GM12878 (cell line): ENCODE measurements around the gene HDGF. TPM values are rescaled to one million over a fixed set of nuclear protein-coding genes. Genes with fewer than 3 reads are reported as not detected.

ENCODE experiments used
- CBFB ChIP-seq: IDR thresholded peaks from 2 replicates; pipeline ENCODE4 v1.6.1; 2016; ENCODE audit warnings: antibody characterized with exemption, low read depth
- FOXK2 ChIP-seq: fragments of 450-650 bp; IDR thresholded peaks from 2 replicates; pipeline ENCODE4 v1.6.1; 2017; ENCODE audit warnings: mild to moderate bottlenecking, moderate library complexity
- GABPA ChIP-seq: IDR thresholded peaks from 2 replicates; pipeline ENCODE4 v1.6.1; 2014; ENCODE audit warnings: antibody characterized with exemption, low read depth, mild to moderate bottlenecking, inconsistent platforms
- MEF2B ChIP-seq: fragments of 450-650 bp; IDR thresholded peaks from 2 replicates; pipeline ENCODE4 v1.6.1; 2018; ENCODE audit warnings: mild to moderate bottlenecking, moderate library complexity; ENCODE audit not compliant: partially characterized antibody, poor library complexity, severe bottlenecking
- NR2F1 ChIP-seq: fragments of 450-650 bp; conservative IDR thresholded peaks from 2 replicates; pipeline ENCODE4 v1.6.1; 2017; ENCODE audit warnings: mild to moderate bottlenecking
- RB1 ChIP-seq: fragments of 450-650 bp; formaldehyde crosslinking; IDR thresholded peaks from 2 replicates; pipeline ENCODE4 v1.6.1; 2017; ENCODE audit warnings: mild to moderate bottlenecking, borderline replicate concordance
- RCOR1 ChIP-seq: conservative IDR thresholded peaks from 2 replicates; pipeline ENCODE4 v1.6.1; 2012; ENCODE audit warnings: low read depth, low read length, improper control_type of control experiment
- SREBF1 ChIP-seq: IDR thresholded peaks from 2 replicates; pipeline ENCODE4 v1.6.1; 2012; ENCODE audit warnings: mild to moderate bottlenecking, low read length
- SREBF2 ChIP-seq: IDR thresholded peaks from 2 replicates; pipeline ENCODE4 v1.6.1; 2012; ENCODE audit warnings: mild to moderate bottlenecking, low read length
- SRF ChIP-seq, 2 experiments: IDR thresholded peaks; 2 replicates each; pipeline ENCODE4 v1.6.1; 2011; ENCODE audit warnings: low read depth in 2 of 2, low read length in 2 of 2, mild to moderate bottlenecking in 1 of 2, moderate library complexity in 1 of 2
- ZNF384 ChIP-seq: IDR thresholded peaks from 2 replicates; pipeline ENCODE4 v1.6.1; 2012; ENCODE audit warnings: low read depth, mild to moderate bottlenecking, low read length, improper control_type of control experiment, borderline replicate concordance
- ZSCAN29 ChIP-seq: fragments of 450-650 bp; IDR thresholded peaks from 2 replicates; pipeline ENCODE4 v1.6.1; 2017; ENCODE audit warnings: mild to moderate bottlenecking, moderate library complexity
- polyA plus RNA-seq, 11 experiments: library from polyadenylated mRNA; depleted of rRNA in 4 of 11; unstranded in 6 of 11; stranded (reverse) in 5 of 11; fragments of >200 nt; fragmentation: Nextera tagmentation in 4 of 11; fragmentation: Illumina TruSeq in 1 of 11; extraction: Ambion mirVana in 4 of 11; extraction: Trizol in 1 of 11; gene quantifications; 1 replicate in 1 of 11; 2 replicates in 10 of 11; pipeline versions ENCODE4 v1.2.1 to v1.2.3, GENCODE V29; 2011 to 2016; ENCODE audit warnings: inconsistent platforms in 2 of 11, missing spikeins in 2 of 11, low read depth in 1 of 11
- total RNA-seq, 4 experiments: library from RNA; depleted of rRNA in 3 of 4; stranded (reverse); fragments of >200 nt in 3 of 4; fragmentation: Illumina TruSeq in 1 of 4; extraction: Trizol in 1 of 4; gene quantifications; 2 replicates each; pipeline versions ENCODE4 v1.2.1 to v1.2.3, GENCODE V29; 2013 to 2021
- TF ChIP-seq, protein P1 (sequence below): fragments of 450-650 bp; IDR thresholded peaks from 2 replicates; pipeline ENCODE4 v1.6.1; 2016; ENCODE audit warnings: mild to moderate bottlenecking
- TF ChIP-seq, protein P2 (sequence below): IDR thresholded peaks from 2 replicates; pipeline ENCODE4 v1.6.1; 2011; ENCODE audit warnings: mild to moderate bottlenecking, low read depth, low read length, moderate library complexity; ENCODE audit not compliant: insufficient replicate concordance
- TF ChIP-seq, protein P3 (sequence below): fragments of 450-650 bp; IDR thresholded peaks from 2 replicates; pipeline ENCODE4 v1.6.1; 2016; ENCODE audit warnings: mild to moderate bottlenecking
- TF ChIP-seq, protein P4 (sequence below): IDR thresholded peaks from 2 replicates; pipeline ENCODE4 v1.6.1; 2011; ENCODE audit warnings: low read depth, mild to moderate bottlenecking, low read length, moderate library complexity, borderline replicate concordance; ENCODE audit errors: extremely low read depth
- TF ChIP-seq, protein P5 (sequence below), 3 experiments: IDR thresholded peaks in 2 of 3; conservative IDR thresholded peaks in 1 of 3; 2 replicates each; pipeline ENCODE4 v1.5.1; 2011; ENCODE audit warnings: low read depth in 3 of 3, low read length in 3 of 3, mild to moderate bottlenecking in 3 of 3, control low read depth in 2 of 3, moderate library complexity in 2 of 3, inconsistent platforms in 1 of 3, mixed read lengths in 1 of 3; ENCODE audit not compliant: control insufficient read depth in 2 of 3, insufficient read depth in 1 of 3; ENCODE audit errors: extremely low read depth in 1 of 3
- TF ChIP-seq, protein P6 (sequence below): fragments of 450-650 bp; conservative IDR thresholded peaks from 2 replicates; pipeline ENCODE4 v1.6.1; 2017; ENCODE audit warnings: mild to moderate bottlenecking, moderate library complexity

Gene HDGF
- total and polyA plus RNA-seq, 10 of the 15 experiments (the other 5 are each of a cell fraction or from before 2014, with no cell fraction given), result 28.3 to 372 (median 209) TPM

- TF ChIP-seq, protein P1, sequence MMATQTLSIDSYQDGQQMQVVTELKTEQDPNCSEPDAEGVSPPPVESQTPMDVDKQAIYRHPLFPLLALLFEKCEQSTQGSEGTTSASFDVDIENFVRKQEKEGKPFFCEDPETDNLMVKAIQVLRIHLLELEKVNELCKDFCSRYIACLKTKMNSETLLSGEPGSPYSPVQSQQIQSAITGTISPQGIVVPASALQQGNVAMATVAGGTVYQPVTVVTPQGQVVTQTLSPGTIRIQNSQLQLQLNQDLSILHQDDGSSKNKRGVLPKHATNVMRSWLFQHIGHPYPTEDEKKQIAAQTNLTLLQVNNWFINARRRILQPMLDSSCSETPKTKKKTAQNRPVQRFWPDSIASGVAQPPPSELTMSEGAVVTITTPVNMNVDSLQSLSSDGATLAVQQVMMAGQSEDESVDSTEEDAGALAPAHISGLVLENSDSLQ, result no peak
- no peak for TF ChIP-seq MEF2B
- no peak for TF ChIP-seq FOXK2
- no peak for TF ChIP-seq RCOR1
- no peak for TF ChIP-seq SREBF1
- TF ChIP-seq, protein P2, sequence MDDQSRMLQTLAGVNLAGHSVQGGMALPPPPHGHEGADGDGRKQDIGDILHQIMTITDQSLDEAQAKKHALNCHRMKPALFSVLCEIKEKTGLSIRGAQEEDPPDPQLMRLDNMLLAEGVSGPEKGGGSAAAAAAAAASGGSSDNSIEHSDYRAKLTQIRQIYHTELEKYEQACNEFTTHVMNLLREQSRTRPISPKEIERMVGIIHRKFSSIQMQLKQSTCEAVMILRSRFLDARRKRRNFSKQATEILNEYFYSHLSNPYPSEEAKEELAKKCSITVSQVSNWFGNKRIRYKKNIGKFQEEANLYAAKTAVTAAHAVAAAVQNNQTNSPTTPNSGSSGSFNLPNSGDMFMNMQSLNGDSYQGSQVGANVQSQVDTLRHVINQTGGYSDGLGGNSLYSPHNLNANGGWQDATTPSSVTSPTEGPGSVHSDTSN, result no peak
- no peak for TF ChIP-seq GABPA
- TF ChIP-seq, protein P3, sequence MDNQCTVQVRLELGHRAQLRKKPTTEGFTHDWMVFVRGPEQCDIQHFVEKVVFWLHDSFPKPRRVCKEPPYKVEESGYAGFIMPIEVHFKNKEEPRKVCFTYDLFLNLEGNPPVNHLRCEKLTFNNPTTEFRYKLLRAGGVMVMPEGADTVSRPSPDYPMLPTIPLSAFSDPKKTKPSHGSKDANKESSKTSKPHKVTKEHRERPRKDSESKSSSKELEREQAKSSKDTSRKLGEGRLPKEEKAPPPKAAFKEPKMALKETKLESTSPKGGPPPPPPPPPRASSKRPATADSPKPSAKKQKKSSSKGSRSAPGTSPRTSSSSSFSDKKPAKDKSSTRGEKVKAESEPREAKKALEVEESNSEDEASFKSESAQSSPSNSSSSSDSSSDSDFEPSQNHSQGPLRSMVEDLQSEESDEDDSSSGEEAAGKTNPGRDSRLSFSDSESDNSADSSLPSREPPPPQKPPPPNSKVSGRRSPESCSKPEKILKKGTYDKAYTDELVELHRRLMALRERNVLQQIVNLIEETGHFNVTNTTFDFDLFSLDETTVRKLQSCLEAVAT, result no peak
- TF ChIP-seq, protein P4, sequence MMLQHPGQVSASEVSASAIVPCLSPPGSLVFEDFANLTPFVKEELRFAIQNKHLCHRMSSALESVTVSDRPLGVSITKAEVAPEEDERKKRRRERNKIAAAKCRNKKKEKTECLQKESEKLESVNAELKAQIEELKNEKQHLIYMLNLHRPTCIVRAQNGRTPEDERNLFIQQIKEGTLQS, result no peak
- TF ChIP-seq CBFB, result no peak
- TF ChIP-seq ZNF384, result no peak
- TF ChIP-seq, protein P5, sequence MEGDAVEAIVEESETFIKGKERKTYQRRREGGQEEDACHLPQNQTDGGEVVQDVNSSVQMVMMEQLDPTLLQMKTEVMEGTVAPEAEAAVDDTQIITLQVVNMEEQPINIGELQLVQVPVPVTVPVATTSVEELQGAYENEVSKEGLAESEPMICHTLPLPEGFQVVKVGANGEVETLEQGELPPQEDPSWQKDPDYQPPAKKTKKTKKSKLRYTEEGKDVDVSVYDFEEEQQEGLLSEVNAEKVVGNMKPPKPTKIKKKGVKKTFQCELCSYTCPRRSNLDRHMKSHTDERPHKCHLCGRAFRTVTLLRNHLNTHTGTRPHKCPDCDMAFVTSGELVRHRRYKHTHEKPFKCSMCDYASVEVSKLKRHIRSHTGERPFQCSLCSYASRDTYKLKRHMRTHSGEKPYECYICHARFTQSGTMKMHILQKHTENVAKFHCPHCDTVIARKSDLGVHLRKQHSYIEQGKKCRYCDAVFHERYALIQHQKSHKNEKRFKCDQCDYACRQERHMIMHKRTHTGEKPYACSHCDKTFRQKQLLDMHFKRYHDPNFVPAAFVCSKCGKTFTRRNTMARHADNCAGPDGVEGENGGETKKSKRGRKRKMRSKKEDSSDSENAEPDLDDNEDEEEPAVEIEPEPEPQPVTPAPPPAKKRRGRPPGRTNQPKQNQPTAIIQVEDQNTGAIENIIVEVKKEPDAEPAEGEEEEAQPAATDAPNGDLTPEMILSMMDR (IDR thresholded peaks at IDR 0.05 in 2 of 3, conservative IDR thresholded peaks at IDR 0.05 in 1 of 3; ENCODE audit: control insufficient read depth in 2 of 3, extremely low read depth in 1 of 3, insufficient read depth in 1 of 3, low read depth in 3 of 3, low read length in 3 of 3), result peak; percentile 60 to 74 (median 67)
- peak; percentile 87 for TF ChIP-seq NR2F1
- no peak for TF ChIP-seq RB1
- no peak for TF ChIP-seq SREBF2
- TF ChIP-seq ZSCAN29, result no peak
- no peak for TF ChIP-seq SRF (IDR thresholded peaks at IDR 0.05; ENCODE audit: low read depth in 2 of 2, low read length in 2 of 2)
- TF ChIP-seq, protein P6, sequence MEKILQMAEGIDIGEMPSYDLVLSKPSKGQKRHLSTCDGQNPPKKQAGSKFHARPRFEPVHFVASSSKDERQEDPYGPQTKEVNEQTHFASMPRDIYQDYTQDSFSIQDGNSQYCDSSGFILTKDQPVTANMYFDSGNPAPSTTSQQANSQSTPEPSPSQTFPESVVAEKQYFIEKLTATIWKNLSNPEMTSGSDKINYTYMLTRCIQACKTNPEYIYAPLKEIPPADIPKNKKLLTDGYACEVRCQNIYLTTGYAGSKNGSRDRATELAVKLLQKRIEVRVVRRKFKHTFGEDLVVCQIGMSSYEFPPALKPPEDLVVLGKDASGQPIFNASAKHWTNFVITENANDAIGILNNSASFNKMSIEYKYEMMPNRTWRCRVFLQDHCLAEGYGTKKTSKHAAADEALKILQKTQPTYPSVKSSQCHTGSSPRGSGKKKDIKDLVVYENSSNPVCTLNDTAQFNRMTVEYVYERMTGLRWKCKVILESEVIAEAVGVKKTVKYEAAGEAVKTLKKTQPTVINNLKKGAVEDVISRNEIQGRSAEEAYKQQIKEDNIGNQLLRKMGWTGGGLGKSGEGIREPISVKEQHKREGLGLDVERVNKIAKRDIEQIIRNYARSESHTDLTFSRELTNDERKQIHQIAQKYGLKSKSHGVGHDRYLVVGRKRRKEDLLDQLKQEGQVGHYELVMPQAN, result no peak
Measured at GRCh38 chr1:156705918-156706656, 45.4 kb downstream of the HDGF start (continued).
